ENCODE data around the gene SLC44A4. TPM values are rescaled to one million over a fixed set of nuclear protein-coding genes. Genes with fewer than 3 reads are reported as not detected.
A peak's percentile ranks its signal among the peaks of the same experiment; 100 is the strongest.

Gene SLC44A4
- total and polyA plus RNA-seq, 9 of the 15 experiments (the other 6 are each of a cell fraction or from before 2014, with no cell fraction given), result 7.9 to 18.6 (median 11.2) TPM

GRCh38 chr6:31897612-31898382 is 19.0 kb upstream of the SLC44A4 start, which contains the start of gene EHMT2 (continued):
- TF ChIP-seq ZNF609 (CRISPR knock-in tag; IDR thresholded peaks at IDR 0.05; ENCODE audit: borderline replicate concordance) (no peak), ELK3 (CRISPR knock-in tag; IDR thresholded peaks at IDR 0.05) (0 out of 2 replicates have a peak, but pooled peaks have one; percentile 40), NR3C1 (CRISPR knock-in tag; IDR thresholded peaks at IDR 0.05) (no peak), IRF2 (CRISPR knock-in tag; IDR thresholded peaks at IDR 0.05) (no peak), RFX7 (CRISPR knock-in tag; IDR thresholded peaks at IDR 0.05) (no peak), PPARD (CRISPR knock-in tag; IDR thresholded peaks at IDR 0.05) (no peak), ARID2 (IDR thresholded peaks at IDR 0.05) (no peak), BHLHE40 (IDR thresholded peaks at IDR 0.05; ENCODE audit: low read length) (peak; percentile 88), ZNF280B (CRISPR knock-in tag; IDR thresholded peaks at IDR 0.05) (no peak), GABPA (tag; conservative IDR thresholded peaks at IDR 0.05; ENCODE audit: low read depth) (peak; percentile 44), MCM2 (IDR thresholded peaks at IDR 0.05; ENCODE audit: low read depth) (no peak), TRIM24 (IDR thresholded peaks at IDR 0.05) (no peak), HMG20B (CRISPR knock-in tag; IDR thresholded peaks at IDR 0.05) (no peak), CTBP1 (IDR thresholded peaks at IDR 0.05; ENCODE audit: borderline replicate concordance) (peak; percentile 75; the same call in 1 of the 2 replicates), RUNX1 (IDR thresholded peaks at IDR 0.05; ENCODE audit: low read depth) (no peak), CBFA2T2 (conservative IDR thresholded peaks at IDR 0.05) (peak; percentile 46), ZEB2 (IDR thresholded peaks at IDR 0.05) (peak; percentile 46; the same call in 1 of the 2 replicates), ZBTB12 (CRISPR knock-in tag; IDR thresholded peaks at IDR 0.05) (no peak)
